Endothelial cell (in vitro differentiated cells): ENCODE measurements around the gene CABP7. TPM values are rescaled to one million over a fixed set of nuclear protein-coding genes. Genes with fewer than 3 reads are reported as not detected.
A peak's percentile ranks its signal among the peaks of the same experiment; 100 is the strongest.

Source experiments
- DNase-seq: peaks from one replicate; pipeline ENCODE4 v3.0.0; 2021; ENCODE audit warnings: low spot score
- H3K27ac Mint-ChIP-seq: one replicate; pipeline ENCODE4 v1.8.0; 2021; ENCODE audit warnings: mixed read lengths, inconsistent platforms; ENCODE audit not compliant: unreplicated experiment
- H3K27me3 Mint-ChIP-seq: one replicate; pipeline ENCODE4 v1.8.0; 2021; ENCODE audit warnings: mild to moderate bottlenecking, moderate library complexity, mixed read lengths, inconsistent platforms; ENCODE audit not compliant: unreplicated experiment
- H3K36me3 Mint-ChIP-seq: one replicate; pipeline ENCODE4 v1.8.0; 2021; ENCODE audit warnings: mild to moderate bottlenecking, low read depth, mixed read lengths, inconsistent platforms; ENCODE audit not compliant: unreplicated experiment
- H3K4me1 Mint-ChIP-seq: one replicate; pipeline ENCODE4 v1.8.0; 2021; ENCODE audit warnings: mild to moderate bottlenecking, mixed read lengths, inconsistent platforms; ENCODE audit not compliant: unreplicated experiment
- H3K4me3 Mint-ChIP-seq: one replicate; pipeline ENCODE4 v1.8.0; 2021; ENCODE audit warnings: mild to moderate bottlenecking, mixed read lengths, inconsistent platforms; ENCODE audit not compliant: unreplicated experiment
- H3K9me3 Mint-ChIP-seq: one replicate; pipeline ENCODE4 v1.8.0; 2021; ENCODE audit warnings: mixed read lengths, inconsistent platforms; ENCODE audit not compliant: unreplicated experiment
- total RNA-seq: library from RNA; stranded (reverse); fragmentation: NEBNext Ultra II Directional; extraction: Animal tissue kit (Norgen Biotek cat#: 25700); gene quantifications from one replicate; pipeline ENCODE4 v1.2.1, GENCODE V29; 2021; ENCODE audit not compliant: unreplicated experiment
- TF ChIP-seq, protein P1 (sequence below): fragments of 200-600 bp; sonication (generic); IDR thresholded peaks from one replicate; pipeline ENCODE4 v1.5.0; 2021; ENCODE audit warnings: antibody characterized with exemption; ENCODE audit not compliant: unreplicated experiment

The CABP7 gene
- total RNA-seq, 1 donor from 2014 or later = not detected

DNA sequence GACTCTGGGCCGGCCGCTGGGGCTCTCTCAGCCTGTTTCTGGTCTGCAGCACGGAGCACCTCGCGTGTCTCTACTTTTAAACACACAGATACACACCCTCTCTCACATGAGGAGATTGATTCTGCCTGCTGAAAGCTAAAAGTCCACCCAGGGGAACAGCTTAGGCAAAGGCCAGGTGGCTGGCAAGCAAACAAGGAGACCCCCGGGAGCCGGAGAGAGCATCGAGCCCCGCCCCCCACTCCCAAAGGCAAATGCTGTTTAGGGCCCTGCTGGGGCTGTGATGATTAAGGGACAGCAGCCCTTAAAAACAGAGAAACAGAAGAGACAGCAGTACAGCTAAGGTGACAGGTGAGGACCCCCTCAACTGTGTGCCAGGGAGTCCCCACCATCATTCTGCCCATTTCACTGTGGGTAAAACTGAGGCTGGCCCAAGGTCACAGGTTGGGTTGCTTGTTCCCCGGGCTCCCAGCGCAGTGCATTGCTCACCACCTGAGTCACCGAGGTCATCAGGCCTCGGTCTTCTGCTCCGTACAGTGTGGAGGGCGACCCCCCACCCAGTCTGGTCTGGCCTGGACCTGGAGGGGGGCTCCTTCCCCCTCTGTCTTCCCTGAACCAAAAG is 6.8 kb downstream of the CABP7 start:
- no peak overlapping the region for H3K4me3 Mint-ChIP-seq
- no peaks in the 10 kb centered on the region for H3K4me1 Mint-ChIP-seq
- no peaks in the 10 kb centered on the region for H3K36me3 Mint-ChIP-seq
- no peak for DNase-seq
- H3K27ac Mint-ChIP-seq = no peak overlapping the region
- peaks cover 3% of the 10 kb centered on the region for H3K27me3 Mint-ChIP-seq
- TF ChIP-seq, protein P1, sequence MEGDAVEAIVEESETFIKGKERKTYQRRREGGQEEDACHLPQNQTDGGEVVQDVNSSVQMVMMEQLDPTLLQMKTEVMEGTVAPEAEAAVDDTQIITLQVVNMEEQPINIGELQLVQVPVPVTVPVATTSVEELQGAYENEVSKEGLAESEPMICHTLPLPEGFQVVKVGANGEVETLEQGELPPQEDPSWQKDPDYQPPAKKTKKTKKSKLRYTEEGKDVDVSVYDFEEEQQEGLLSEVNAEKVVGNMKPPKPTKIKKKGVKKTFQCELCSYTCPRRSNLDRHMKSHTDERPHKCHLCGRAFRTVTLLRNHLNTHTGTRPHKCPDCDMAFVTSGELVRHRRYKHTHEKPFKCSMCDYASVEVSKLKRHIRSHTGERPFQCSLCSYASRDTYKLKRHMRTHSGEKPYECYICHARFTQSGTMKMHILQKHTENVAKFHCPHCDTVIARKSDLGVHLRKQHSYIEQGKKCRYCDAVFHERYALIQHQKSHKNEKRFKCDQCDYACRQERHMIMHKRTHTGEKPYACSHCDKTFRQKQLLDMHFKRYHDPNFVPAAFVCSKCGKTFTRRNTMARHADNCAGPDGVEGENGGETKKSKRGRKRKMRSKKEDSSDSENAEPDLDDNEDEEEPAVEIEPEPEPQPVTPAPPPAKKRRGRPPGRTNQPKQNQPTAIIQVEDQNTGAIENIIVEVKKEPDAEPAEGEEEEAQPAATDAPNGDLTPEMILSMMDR = no peak
- H3K9me3 Mint-ChIP-seq = no peaks in the 10 kb centered on the region

GRCh38 chr22:29727131-29727523 is 7.3 kb downstream of the CABP7 start:
- DNase-seq = peak; percentile 62
- H3K36me3 Mint-ChIP-seq = no peaks in the 10 kb centered on the region
- H3K4me1 Mint-ChIP-seq = no peaks in the 10 kb centered on the region
- H3K9me3 Mint-ChIP-seq = no peaks in the 10 kb centered on the region
- TF ChIP-seq, protein P1 = no peak
- H3K4me3 Mint-ChIP-seq = no peak overlapping the region
- H3K27ac Mint-ChIP-seq = no peak overlapping the region
- H3K27me3 Mint-ChIP-seq = peaks cover 3% of the 10 kb centered on the region

GRCh38 chr22:29729161-29729560 is 9.4 kb downstream of the CABP7 start:
- Mint-ChIP-seq H3K27ac (no peak overlapping the region), H3K9me3 (no peaks in the 10 kb centered on the region), H3K36me3 (no peaks in the 10 kb centered on the region), H3K27me3 (peaks cover 2% of the 10 kb centered on the region), H3K4me1 (no peaks in the 10 kb centered on the region), H3K4me3 (no peak overlapping the region)
- DNase-seq = no peak
- TF ChIP-seq, protein P1 = no peak

DNA sequence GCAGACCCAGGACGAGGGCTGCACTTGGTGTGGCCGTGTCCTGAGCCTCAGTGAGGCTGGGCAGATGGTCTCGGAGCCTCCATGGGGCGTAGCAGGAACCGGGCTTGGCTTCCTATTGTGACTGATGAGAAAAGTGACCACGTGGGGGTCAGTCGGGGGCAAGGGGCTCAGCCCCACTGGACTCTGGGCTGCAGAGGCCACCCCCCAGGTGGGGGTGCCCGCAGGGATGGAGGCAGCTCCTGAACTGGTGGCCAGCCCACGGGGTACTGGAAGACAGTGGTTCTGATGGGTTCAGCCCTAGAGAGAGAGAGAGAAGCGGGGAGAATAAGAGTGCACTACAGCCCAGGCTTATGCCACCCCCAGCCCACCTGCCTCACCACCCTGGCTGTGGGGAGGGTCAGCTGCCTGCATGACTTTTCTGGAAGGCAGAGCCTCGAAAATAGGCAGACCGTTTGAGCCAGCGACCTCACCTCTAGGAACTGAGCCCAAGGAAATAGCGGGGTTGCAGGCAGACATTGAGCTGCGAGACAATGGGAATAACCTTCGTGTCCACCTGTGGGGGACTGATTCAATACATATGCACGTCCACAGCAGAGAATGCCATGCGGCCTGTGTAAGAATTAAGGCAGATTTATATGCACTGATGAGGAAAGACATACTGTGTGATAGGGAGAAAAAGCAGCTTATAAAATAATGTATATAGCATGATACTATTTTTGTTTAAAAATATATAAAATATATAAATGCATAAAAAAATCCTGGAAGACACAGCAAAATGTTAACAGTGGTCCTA is 11.5 kb downstream of the CABP7 start:
- Mint-ChIP-seq H3K4me3 (no peak overlapping the region), H3K27me3 (peaks cover 2% of the 10 kb centered on the region)
- TF ChIP-seq, protein P1 = no peak

GRCh38 chr22:29732883-29733282 is 13.1 kb downstream of the CABP7 start:
- H3K4me3 Mint-ChIP-seq = no peak overlapping the region
- peaks cover 2% of the 10 kb centered on the region for H3K27me3 Mint-ChIP-seq
- no peaks in the 10 kb centered on the region for H3K4me1 Mint-ChIP-seq
- TF ChIP-seq, protein P1 = no peak
- no peak overlapping the region for H3K27ac Mint-ChIP-seq
- no peak for DNase-seq
- no peaks in the 10 kb centered on the region for H3K9me3 Mint-ChIP-seq
- no peaks in the 10 kb centered on the region for H3K36me3 Mint-ChIP-seq

More for the DNA sequence above, 11.5 kb downstream of the CABP7 start:
- no peak for DNase-seq
- H3K36me3 Mint-ChIP-seq = no peaks in the 10 kb centered on the region
- no peak overlapping the region for H3K27ac Mint-ChIP-seq
- H3K9me3 Mint-ChIP-seq = no peaks in the 10 kb centered on the region
- no peaks in the 10 kb centered on the region for H3K4me1 Mint-ChIP-seq
